PFSK-1 (cell line): ENCODE results near the gene DNAJC9.

Experiments
- POLR2AphosphoS5 ChIP-seq: IDR thresholded peaks from 2 replicates; pipeline ENCODE4 v1.6.1; 2012; ENCODE audit warnings: low read depth, mild to moderate bottlenecking, control low read depth, low read length, moderate library complexity
- REST ChIP-seq, 2 experiments: IDR thresholded peaks; 2 replicates each; pipeline versions ENCODE4 v1.6.1 to v1.8.0; 2011 to 2012; ENCODE audit warnings: low read depth in 2 of 2, low read length in 2 of 2, control low read depth in 1 of 2, inconsistent platforms in 1 of 2, mild to moderate bottlenecking in 1 of 2, moderate library complexity in 1 of 2; ENCODE audit not compliant: insufficient read depth in 1 of 2
- SIN3A ChIP-seq: IDR thresholded peaks from 2 replicates; pipeline ENCODE4 v1.6.1; 2012; ENCODE audit warnings: mild to moderate bottlenecking, low read length, moderate library complexity, borderline replicate concordance; ENCODE audit not compliant: insufficient read depth
- TAF1 ChIP-seq: IDR thresholded peaks from 2 replicates; pipeline ENCODE4 v1.6.1; 2012; ENCODE audit warnings: low read length, control low read depth, borderline replicate concordance; ENCODE audit not compliant: insufficient read depth

GRCh38 chr10:73217628-73218027 lies 29.4 kb downstream of the DNAJC9 start:
- TF ChIP-seq POLR2AphosphoS5 = no peak
- TF ChIP-seq TAF1 = no peak
- no peak for TF ChIP-seq REST (IDR thresholded peaks at IDR 0.05; ENCODE audit: insufficient read depth in 1 of 2, low read depth in 2 of 2, low read length in 2 of 2)
- TF ChIP-seq SIN3A = no peak
